Type B pancreatic cell (in vitro differentiated cells): ENCODE data around the gene CROCC2. TPM values are rescaled to one million over a fixed set of nuclear protein-coding genes. Genes with fewer than 3 reads are reported as not detected.

Source experiments
- DNase-seq: peaks from one replicate; pipeline ENCODE4 v3.0.0; 2021; ENCODE audit warnings: mixed read lengths; ENCODE audit not compliant: unreplicated experiment; ENCODE audit errors: extremely low spot score
- H3K27ac Mint-ChIP-seq: 2 replicates; pipeline ENCODE4 v1.8.0; 2021; ENCODE audit warnings: mild to moderate bottlenecking, mixed read lengths
- H3K27me3 Mint-ChIP-seq: 2 replicates; pipeline ENCODE4 v1.8.0; 2021; ENCODE audit warnings: mixed read lengths
- H3K36me3 Mint-ChIP-seq: 2 replicates; pipeline ENCODE4 v1.8.0; 2021; ENCODE audit warnings: mixed read lengths
- H3K4me1 Mint-ChIP-seq: one replicate; pipeline ENCODE4 v1.8.0; 2021; ENCODE audit warnings: mixed read lengths; ENCODE audit not compliant: unreplicated experiment
- H3K4me3 Mint-ChIP-seq: 2 replicates; pipeline ENCODE4 v1.8.0; 2021; ENCODE audit warnings: mild to moderate bottlenecking, mixed read lengths
- H3K9me3 Mint-ChIP-seq: 2 replicates; pipeline ENCODE4 v1.8.0; 2021; ENCODE audit warnings: mixed read lengths
- total RNA-seq: library from RNA; stranded (reverse); gene quantifications from 2 replicates; pipeline ENCODE4 v1.2.1, GENCODE V29; 2021; ENCODE audit warnings: low replicate concordance
- TF ChIP-seq, protein P1 (sequence below): fragments of 200-600 bp; sonication (generic); conservative IDR thresholded peaks from 2 replicates; pipeline ENCODE4 v1.5.0; 2021; ENCODE audit warnings: antibody characterized with exemption, mild to moderate bottlenecking

The CROCC2 gene
- total RNA-seq, 1 donor from 2014 or later = 0.68 TPM

DNA sequence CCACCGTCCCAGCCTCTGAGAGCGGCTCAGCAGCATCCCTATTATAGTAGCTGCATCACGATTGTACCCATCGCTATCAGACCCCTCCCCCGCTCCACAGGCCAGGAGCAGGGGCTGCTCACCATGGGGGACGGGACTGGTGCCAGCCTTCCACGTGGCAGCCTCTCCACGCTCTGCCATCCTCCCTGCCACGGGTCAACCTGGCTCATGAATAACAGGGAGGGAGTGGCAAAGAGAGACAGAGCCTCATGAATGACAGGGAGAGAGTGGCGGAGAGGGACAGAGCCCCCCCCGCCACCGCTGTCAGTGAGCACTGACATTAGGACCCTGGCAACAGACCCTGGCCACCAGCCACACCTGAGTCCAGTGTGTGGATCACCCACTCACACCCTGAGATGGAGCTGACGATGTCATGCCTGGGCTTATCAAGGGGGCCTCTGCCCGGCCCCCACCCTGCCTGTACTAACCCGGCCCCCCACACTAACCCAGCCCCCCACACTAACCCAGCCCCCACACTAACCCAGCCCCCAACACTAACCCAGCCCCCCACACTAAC lies 16.9 kb downstream of the CROCC2 start:
- TF ChIP-seq, protein P1, sequence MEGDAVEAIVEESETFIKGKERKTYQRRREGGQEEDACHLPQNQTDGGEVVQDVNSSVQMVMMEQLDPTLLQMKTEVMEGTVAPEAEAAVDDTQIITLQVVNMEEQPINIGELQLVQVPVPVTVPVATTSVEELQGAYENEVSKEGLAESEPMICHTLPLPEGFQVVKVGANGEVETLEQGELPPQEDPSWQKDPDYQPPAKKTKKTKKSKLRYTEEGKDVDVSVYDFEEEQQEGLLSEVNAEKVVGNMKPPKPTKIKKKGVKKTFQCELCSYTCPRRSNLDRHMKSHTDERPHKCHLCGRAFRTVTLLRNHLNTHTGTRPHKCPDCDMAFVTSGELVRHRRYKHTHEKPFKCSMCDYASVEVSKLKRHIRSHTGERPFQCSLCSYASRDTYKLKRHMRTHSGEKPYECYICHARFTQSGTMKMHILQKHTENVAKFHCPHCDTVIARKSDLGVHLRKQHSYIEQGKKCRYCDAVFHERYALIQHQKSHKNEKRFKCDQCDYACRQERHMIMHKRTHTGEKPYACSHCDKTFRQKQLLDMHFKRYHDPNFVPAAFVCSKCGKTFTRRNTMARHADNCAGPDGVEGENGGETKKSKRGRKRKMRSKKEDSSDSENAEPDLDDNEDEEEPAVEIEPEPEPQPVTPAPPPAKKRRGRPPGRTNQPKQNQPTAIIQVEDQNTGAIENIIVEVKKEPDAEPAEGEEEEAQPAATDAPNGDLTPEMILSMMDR = no peak
- H3K9me3 Mint-ChIP-seq = no peaks in the 10 kb centered on the region
- peaks cover 7% of the 10 kb centered on the region for H3K4me1 Mint-ChIP-seq
- H3K27ac Mint-ChIP-seq = no peak overlapping the region
- DNase-seq = no peak
- H3K36me3 Mint-ChIP-seq = no peaks in the 10 kb centered on the region
- H3K27me3 Mint-ChIP-seq = no peaks in the 10 kb centered on the region
- no peak overlapping the region for H3K4me3 Mint-ChIP-seq

DNA sequence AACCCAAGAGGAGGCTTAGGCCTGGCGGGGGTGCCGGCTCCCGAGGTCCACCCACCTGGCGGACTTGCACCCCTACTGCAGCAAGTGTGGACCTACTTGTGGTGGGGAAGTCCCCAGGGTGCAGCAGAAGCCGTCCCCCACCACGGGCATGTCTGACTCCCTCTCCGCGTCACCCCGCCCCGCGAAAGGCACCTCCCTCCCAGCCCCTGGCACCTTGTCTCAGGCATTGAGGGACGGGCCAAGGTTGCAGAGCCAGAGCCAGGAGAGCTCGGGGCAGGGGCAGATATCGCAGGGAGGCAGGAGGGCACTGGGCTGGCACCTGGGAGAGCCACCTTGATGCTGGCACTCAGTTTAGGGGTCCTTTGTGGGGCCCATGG lies 19.0 kb downstream of the CROCC2 start:
- H3K4me3 Mint-ChIP-seq = no peak overlapping the region
- no peak overlapping the region for H3K27ac Mint-ChIP-seq
- H3K27me3 Mint-ChIP-seq = no peaks in the 10 kb centered on the region
- H3K36me3 Mint-ChIP-seq = no peaks in the 10 kb centered on the region
- H3K9me3 Mint-ChIP-seq = no peaks in the 10 kb centered on the region
- H3K4me1 Mint-ChIP-seq = peaks cover 15% of the 10 kb centered on the region
- DNase-seq = peak; percentile 69
- TF ChIP-seq, protein P1 = no peak

DNA sequence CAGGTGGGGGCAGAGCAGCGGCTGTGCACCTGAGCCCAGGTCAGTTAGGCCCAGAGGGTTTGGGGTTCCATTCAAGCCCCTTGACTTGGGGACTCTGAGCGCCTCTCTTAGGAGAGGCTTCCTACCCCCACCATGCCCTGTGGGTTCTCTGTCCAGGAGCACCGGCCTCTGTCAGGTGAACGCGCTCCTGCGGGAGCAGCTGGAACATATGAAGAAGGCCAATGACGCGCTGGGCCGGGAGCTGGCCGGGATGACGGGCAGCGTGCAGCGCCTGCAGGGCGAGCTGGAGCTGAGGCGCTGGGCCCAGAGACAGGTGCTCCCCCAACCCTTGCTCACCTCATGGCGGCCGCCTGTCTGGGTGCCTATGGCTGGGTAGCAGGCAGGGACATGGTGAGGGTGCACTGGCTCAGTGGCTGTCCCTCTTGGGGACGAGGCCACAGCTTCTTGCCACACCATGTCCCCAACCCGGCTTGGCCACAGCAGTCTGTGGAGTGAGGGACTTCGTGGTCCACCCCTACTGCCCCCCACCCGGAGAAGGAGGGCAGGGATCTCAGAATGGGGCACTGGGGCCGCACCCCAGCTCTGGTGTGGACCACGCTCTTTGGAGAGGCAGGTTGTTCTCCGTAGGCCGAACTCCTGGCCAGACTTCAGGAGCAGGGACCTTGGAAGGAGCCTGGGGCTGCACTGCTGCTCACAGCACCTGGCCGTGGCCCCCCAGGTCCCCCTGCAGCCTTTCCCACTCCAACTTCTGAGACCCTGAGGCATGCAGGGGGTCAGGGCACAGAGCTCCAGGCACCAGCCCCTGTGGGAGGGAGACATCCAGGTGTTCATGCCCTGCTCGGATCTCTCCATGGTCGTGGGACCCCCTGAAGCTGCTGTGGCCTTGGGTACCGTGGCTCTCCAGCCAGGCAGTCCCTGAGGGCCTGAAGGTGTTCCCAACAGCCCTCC lies 19.7 kb downstream of the CROCC2 start:
- Mint-ChIP-seq H3K27ac (no peak overlapping the region), H3K9me3 (no peaks in the 10 kb centered on the region), H3K27me3 (no peaks in the 10 kb centered on the region), H3K4me1 (peaks cover 15% of the 10 kb centered on the region), H3K36me3 (no peaks in the 10 kb centered on the region), H3K4me3 (no peak overlapping the region)
- TF ChIP-seq, protein P1 = no peak
- peak; percentile 68 for DNase-seq

DNA sequence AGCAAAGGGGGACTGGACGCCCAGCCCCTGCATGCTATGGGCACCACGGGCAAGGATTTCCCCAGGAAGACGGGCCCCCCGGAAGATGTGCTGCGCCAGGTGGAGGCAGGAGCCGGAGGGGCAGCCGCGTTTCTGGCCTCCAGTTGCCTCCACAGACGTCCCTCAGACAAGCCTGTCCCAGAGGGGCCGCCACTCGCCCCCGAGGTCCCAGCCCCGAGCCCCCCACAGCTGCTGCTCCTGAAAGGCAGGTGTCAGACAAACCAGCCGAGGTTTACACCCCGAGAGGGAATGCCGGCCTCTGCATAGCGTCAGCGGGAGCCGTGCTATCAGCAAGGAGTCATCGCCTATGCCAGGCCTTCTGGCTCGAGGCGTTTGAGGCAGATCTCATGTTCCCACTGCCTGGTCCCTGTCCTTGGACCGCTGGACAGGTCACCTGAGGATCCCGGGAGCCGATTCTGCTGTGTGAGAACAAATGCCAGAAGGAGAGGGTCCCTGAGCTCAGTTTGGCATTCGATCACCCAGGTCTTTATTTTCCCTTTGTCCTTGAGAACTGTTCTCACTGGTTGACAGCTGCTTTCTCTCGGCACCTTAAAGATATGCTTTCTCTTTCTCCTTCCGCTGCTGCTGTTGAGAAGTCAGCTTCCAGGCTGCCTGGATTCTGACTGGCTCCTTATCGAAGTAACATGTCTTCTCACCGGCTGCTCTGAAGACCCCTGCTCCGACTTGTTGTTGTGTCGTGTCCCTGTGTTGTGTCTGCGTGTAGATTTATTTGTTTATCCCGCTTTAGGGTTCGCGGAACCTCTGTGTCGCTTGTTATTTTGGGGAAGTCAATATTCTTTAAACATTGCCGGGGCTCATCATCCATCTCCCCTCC lies 20.6 kb downstream of the CROCC2 start:
- no peaks in the 10 kb centered on the region for H3K9me3 Mint-ChIP-seq

DNA sequence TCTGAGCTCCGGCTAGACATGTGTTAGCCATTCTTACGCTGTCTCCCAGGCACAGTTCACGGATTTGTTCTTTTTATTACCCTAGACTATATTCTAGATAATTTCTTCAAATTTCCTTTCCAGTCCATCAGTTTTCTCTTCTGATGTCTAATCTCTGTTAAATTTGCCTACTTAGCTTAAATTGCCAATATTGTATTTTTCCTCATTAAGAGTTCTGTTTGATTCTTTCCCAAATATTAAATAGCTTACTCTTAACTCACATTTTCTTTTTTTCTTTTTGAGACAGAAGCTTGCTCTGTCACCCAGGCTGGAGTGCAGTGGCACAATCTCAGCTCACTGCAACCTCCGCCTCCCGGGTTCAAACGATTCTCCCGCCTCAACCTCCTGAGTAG lies 21.2 kb downstream of the CROCC2 start:
- Mint-ChIP-seq H3K4me3 (no peak overlapping the region), H3K27ac (peak overlapping the region; percentile 11), H3K27me3 (no peaks in the 10 kb centered on the region), H3K36me3 (no peaks in the 10 kb centered on the region), H3K4me1 (peaks cover 15% of the 10 kb centered on the region), H3K9me3 (no peaks in the 10 kb centered on the region)
- TF ChIP-seq, protein P1 = no peak
- DNase-seq = no peak

More for the DNA sequence above, 20.6 kb downstream of the CROCC2 start:
- TF ChIP-seq, protein P1 = no peak
- Mint-ChIP-seq H3K4me1 (peaks cover 15% of the 10 kb centered on the region), H3K27me3 (no peaks in the 10 kb centered on the region), H3K36me3 (no peaks in the 10 kb centered on the region), H3K4me3 (no peak overlapping the region), H3K27ac (peak overlapping the region; percentile 11)
- DNase-seq = no peak
